PC-9 (cell line): ENCODE results near the gene OPN1MW. TPM values are rescaled to one million over a fixed set of nuclear protein-coding genes. Genes with fewer than 3 reads are reported as not detected.
"Not testable (repeated sequence)": the region's sequence is repeated elsewhere in the genome, so short reads cannot be mapped to it uniquely, and the experiment has no call there.

Experiments used
- BruUV-seq: library from RNA; stranded (reverse); fragments of 400-500 nt; replicated peaks from 2 replicates; lab custom pipeline; 2021; lab: Mats Ljungman, UMichigan
- CTCF ChIA-PET: fragments of 300-600 bp; sonication (Branson Sonifier 250); formaldehyde crosslinking; loops from one replicate; lab custom pipeline; 2022; ENCODE audit warnings: antibody characterized with exemption; lab: Charles Lee
- POLR2A ChIA-PET: fragments of 300-600 bp; sonication (Branson Sonifier 250); formaldehyde crosslinking; loops from one replicate; lab custom pipeline; 2022; ENCODE audit warnings: antibody characterized with exemption; ENCODE audit not compliant: unreplicated experiment; lab: Charles Lee
- DNase-seq, 2 experiments: peaks; one replicate each; pipeline versions ENCODE4 v3.0.0 to v3.0.0-alpha.2; 2015 to 2022; ENCODE audit warnings: mixed read lengths in 1 of 2
- H2AFZ ChIP-seq: fragments of 200-600 bp; sonication (generic); 2 replicates; pipeline ENCODE4 v1.8.1; 2017; ENCODE audit warnings: antibody characterized with exemption
- H3F3A ChIP-seq: fragments of 200-600 bp; sonication (generic); 2 replicates; pipeline ENCODE4 v1.8.1; 2017; ENCODE audit warnings: antibody characterized with exemption, mild to moderate bottlenecking, low read depth; ENCODE audit not compliant: insufficient read depth
- H3K27ac ChIP-seq: fragments of 200-600 bp; sonication (generic); 2 replicates; pipeline ENCODE4 v1.6.1; 2016; ENCODE audit warnings: mixed run types
- H3K27me3 ChIP-seq: fragments of 200-600 bp; sonication (generic); 2 replicates; pipeline ENCODE4 v1.6.1; 2016; ENCODE audit warnings: low read depth, mixed run types; ENCODE audit not compliant: insufficient read depth
- H3K36me3 ChIP-seq: fragments of 200-600 bp; sonication (generic); 2 replicates; pipeline ENCODE4 v1.6.1; 2016; ENCODE audit warnings: low read depth, mixed run types
- H3K4me1 ChIP-seq: fragments of 200-600 bp; sonication (generic); replicated peaks from 2 replicates; pipeline ENCODE4 v1.6.1; 2016; ENCODE audit warnings: mixed run types; ENCODE audit not compliant: insufficient read depth
- H3K4me2 ChIP-seq: fragments of 200-600 bp; sonication (generic); 2 replicates; pipeline ENCODE4 v1.6.1; 2017; ENCODE audit warnings: mixed run types
- H3K4me3 ChIP-seq: fragments of 200-600 bp; sonication (generic); 2 replicates; pipeline ENCODE4 v1.6.1; 2016; ENCODE audit warnings: mixed run types
- H3K79me2 ChIP-seq: fragments of 200-600 bp; sonication (generic); 2 replicates; pipeline ENCODE4 v1.6.1; 2017; ENCODE audit warnings: low read depth, mixed run types
- H3K9me2 ChIP-seq: fragments of 200-600 bp; sonication (generic); 2 replicates; pipeline ENCODE4 v1.8.1; 2017; ENCODE audit warnings: mild to moderate bottlenecking; ENCODE audit not compliant: insufficient read depth
- H3K9me3 ChIP-seq: fragments of 200-600 bp; sonication (generic); 2 replicates; pipeline ENCODE4 v1.8.1; 2016; ENCODE audit warnings: low read depth; ENCODE audit not compliant: insufficient read depth
- H4K20me1 ChIP-seq: fragments of 200-600 bp; sonication (generic); 2 replicates; pipeline ENCODE4 v1.8.1; 2017; ENCODE audit not compliant: insufficient read depth
- intact Hi-C: fragments of 100-400 bp; cut with micrococcal nuclease; formaldehyde crosslinking; loops from one replicate; pipeline ENCODE4 v1.10.0; 2022; ENCODE audit not compliant: unreplicated experiment
- total RNA-seq: library from RNA; stranded (reverse); gene quantifications from 2 replicates; pipeline ENCODE4 v1.2.3, GENCODE V29; 2021

The OPN1MW gene
- total RNA-seq, 1 experiment from 2014 or later, result not detected

- H3K27ac ChIP-seq, intact Hi-C loops, BruUV-seq, H3K9me2 ChIP-seq, H3K4me3 ChIP-seq, H3K4me2 ChIP-seq, H3K9me3 ChIP-seq, H2AFZ ChIP-seq, H4K20me1 ChIP-seq, DNase-seq, POLR2A ChIA-PET, CTCF ChIA-PET, H3K27me3 ChIP-seq, H3K79me2 ChIP-seq, H3F3A ChIP-seq, H3K36me3 ChIP-seq, H3K4me1 ChIP-seq: not testable (repeated sequence)
Measured at GRCh38 chrX:154159345-154159744, 23.1 kb upstream of the OPN1MW start.

GRCh38 chrX:154164902-154165301, 17.5 kb upstream of the OPN1MW start:
- H3K4me3 ChIP-seq, H2AFZ ChIP-seq, DNase-seq, H3K27ac ChIP-seq, H3K4me1 ChIP-seq, BruUV-seq, CTCF ChIA-PET, H3K4me2 ChIP-seq, H3K79me2 ChIP-seq, H3K9me3 ChIP-seq, POLR2A ChIA-PET, H3K36me3 ChIP-seq, H3K9me2 ChIP-seq, H3F3A ChIP-seq, H3K27me3 ChIP-seq, H4K20me1 ChIP-seq, intact Hi-C loops: not testable (repeated sequence)

GRCh38 chrX:154168384-154168783, 14.0 kb upstream of the OPN1MW start:
- BruUV-seq, result not testable (repeated sequence)

GRCh38 chrX:154172535-154172943, 9.9 kb upstream of the OPN1MW start:
- POLR2A ChIA-PET, DNase-seq, CTCF ChIA-PET, H3K4me1 ChIP-seq, H4K20me1 ChIP-seq, intact Hi-C loops, H3K27me3 ChIP-seq, H3K9me3 ChIP-seq, H2AFZ ChIP-seq, H3K27ac ChIP-seq, BruUV-seq, H3K36me3 ChIP-seq, H3K79me2 ChIP-seq, H3K4me3 ChIP-seq, H3K9me2 ChIP-seq, H3K4me2 ChIP-seq, H3F3A ChIP-seq: not testable (repeated sequence)

More at GRCh38 chrX:154168384-154168783, 14.0 kb upstream of the OPN1MW start:
- H3F3A ChIP-seq, H3K27me3 ChIP-seq, DNase-seq, H3K36me3 ChIP-seq, H4K20me1 ChIP-seq, H3K4me3 ChIP-seq, H3K4me2 ChIP-seq, H3K9me2 ChIP-seq, POLR2A ChIA-PET, CTCF ChIA-PET, H3K9me3 ChIP-seq, H3K27ac ChIP-seq, intact Hi-C loops, H2AFZ ChIP-seq, H3K79me2 ChIP-seq, H3K4me1 ChIP-seq: not testable (repeated sequence)

- H2AFZ ChIP-seq, H4K20me1 ChIP-seq, DNase-seq, H3K9me2 ChIP-seq, POLR2A ChIA-PET, H3K79me2 ChIP-seq, CTCF ChIA-PET, H3K27ac ChIP-seq, H3K9me3 ChIP-seq, H3K4me1 ChIP-seq, H3K4me2 ChIP-seq, intact Hi-C loops, H3K4me3 ChIP-seq, H3F3A ChIP-seq, BruUV-seq, H3K27me3 ChIP-seq, H3K36me3 ChIP-seq: not testable (repeated sequence)
Measured at GRCh38 chrX:154174356-154174755, 8.0 kb upstream of the OPN1MW start.

GRCh38 chrX:154183794-154184193, 1.4 kb downstream of the OPN1MW start:
- H3K9me2 ChIP-seq, H3K4me2 ChIP-seq, H3K4me3 ChIP-seq, BruUV-seq, H3K79me2 ChIP-seq, H2AFZ ChIP-seq, CTCF ChIA-PET, H3K9me3 ChIP-seq, POLR2A ChIA-PET, H3K4me1 ChIP-seq, H3F3A ChIP-seq, intact Hi-C loops, H3K36me3 ChIP-seq, H3K27ac ChIP-seq, H4K20me1 ChIP-seq, DNase-seq, H3K27me3 ChIP-seq: not testable (repeated sequence)

- H2AFZ ChIP-seq, H3K4me2 ChIP-seq, H3K4me3 ChIP-seq, H3K9me3 ChIP-seq, POLR2A ChIA-PET, H3K36me3 ChIP-seq, H3K4me1 ChIP-seq, H4K20me1 ChIP-seq, H3F3A ChIP-seq, CTCF ChIA-PET, H3K27me3 ChIP-seq, H3K79me2 ChIP-seq, H3K9me2 ChIP-seq, H3K27ac ChIP-seq, intact Hi-C loops, DNase-seq, BruUV-seq: not testable (repeated sequence)
Measured at GRCh38 chrX:154192846-154193245, 10.4 kb downstream of the OPN1MW start.
